Left lung (tissue), 10 donors: ENCODE results near the gene AP1S3. TPM values are rescaled to one million over a fixed set of nuclear protein-coding genes. Genes with fewer than 3 reads are reported as not detected.
"Not testable (repeated sequence)": the region's sequence is repeated elsewhere in the genome, so short reads cannot be mapped to it uniquely, and the experiment has no call there.

Experiments
- ATAC-seq: fragments of 200-7000 bp; cut with Tn5 transposase; one replicate; pipeline ENCODE4 v1.9.1; 2020; ENCODE audit warnings: moderate library complexity
- DNase-seq, 4 donors: peaks; one replicate each; pipeline ENCODE4 v3.0.0-alpha.2; 2013 to 2020
- H3K27ac ChIP-seq, 2 donors: fragments of 200-600 bp; sonication (generic) in 1 of 2; one replicate each; pipeline versions ENCODE4 v1.5.0 to v1.8.0; 2020 to 2021
- H3K27me3 ChIP-seq, 2 donors: fragments of 200-600 bp; sonication (generic) in 1 of 2; one replicate each; pipeline versions ENCODE4 v1.5.0 to v1.8.0; 2020 to 2021
- H3K36me3 ChIP-seq, 2 donors: fragments of 200-600 bp; sonication (generic) in 1 of 2; one replicate each; pipeline versions ENCODE4 v1.5.0 to v1.8.0; 2020 to 2021
- H3K4me1 ChIP-seq, 2 donors: fragments of 200-600 bp; one replicate each; pipeline ENCODE4 v1.8.0; 2021
- H3K4me3 ChIP-seq, 2 donors: fragments of 200-600 bp; sonication (generic) in 1 of 2; one replicate each; pipeline versions ENCODE4 v1.5.0 to v1.8.0; 2020 to 2021; ENCODE audit warnings: mild to moderate bottlenecking in 1 of 2
- H3K9me3 ChIP-seq, 2 donors: fragments of 200-600 bp; sonication (generic) in 1 of 2; one replicate each; pipeline versions ENCODE4 v1.5.0 to v1.8.0; 2020 to 2021
- CTCF ChIP-seq, 2 donors: fragments of 200-600 bp; sonication (generic) in 1 of 2; IDR thresholded peaks; one replicate each; pipeline versions ENCODE4 v1.5.0 to v1.8.0; 2021; ENCODE audit warnings: antibody characterized with exemption in 2 of 2
- intact Hi-C, 2 donors: fragments of 100-400 bp; cut with DNase I; formaldehyde crosslinking; loops; one replicate each; pipeline versions ENCODE4 v1.11.2 to v1.14.2; 2022
- polyA plus RNA-seq, 6 donors: library from polyadenylated mRNA; unstranded; fragments of 120-200 nt; gene quantifications; one replicate each; pipeline ENCODE4 v1.2.1, GENCODE V29; 2013; ENCODE audit not compliant: insufficient read length in 6 of 6
- total RNA-seq, 2 donors: library from RNA; stranded (reverse); fragmentation: NEBNext Ultra II Directional; extraction: Animal tissue kit (Norgen Biotek cat#: 25700); gene quantifications; one replicate each; pipeline ENCODE4 v1.2.1, GENCODE V29; 2021
- donor health status: DM: no; HTN: yes; CAD: no.
- donor health status: DM: no; HTN: no; CAD: no.

The AP1S3 gene
- total and polyA plus RNA-seq, 8 donors, result 4.3 to 23.4 (median 5.6) TPM

- DNase-seq (no peak), ATAC-seq (no peak)
- Histone ChIP-seq H3K4me3 (no peak overlapping the region), H3K36me3 (no peaks in the 10 kb centered on the region), H3K27ac (no peak overlapping the region), H3K27me3 (no peaks in the 10 kb centered on the region), H3K9me3 (no peaks in the 10 kb centered on the region), H3K4me1 (no peaks in the 10 kb centered on the region)
- no peak for TF ChIP-seq CTCF (IDR thresholded peaks at IDR 0.05)
- intact Hi-C loops, result no loop called here
Measured at GRCh38 chr2:223797037-223797436, 40.3 kb downstream of the AP1S3 start.

GRCh38 chr2:223789423-223789822 lies 48.0 kb downstream of the AP1S3 start:
- TF ChIP-seq CTCF (IDR thresholded peaks at IDR 0.05), result no peak
- H3K27me3 ChIP-seq, result no peaks in the 10 kb centered on the region
- H3K27ac ChIP-seq, result no peak overlapping the region
- no peaks in the 10 kb centered on the region for H3K36me3 ChIP-seq
- intact Hi-C loops, result no loop called here
- H3K4me3 ChIP-seq, result no peak overlapping the region
- no peak for ATAC-seq
- no peak for DNase-seq
- no peaks in the 10 kb centered on the region for H3K9me3 ChIP-seq
- H3K4me1 ChIP-seq, result no peaks in the 10 kb centered on the region

GRCh38 chr2:223788826-223789225 lies 48.6 kb downstream of the AP1S3 start:
- DNase-seq (no peak), ATAC-seq (peak; percentile 39)
- Histone ChIP-seq H3K9me3 (no peaks in the 10 kb centered on the region), H3K27ac (no peak overlapping the region), H3K4me3 (no peak overlapping the region), H3K27me3 (no peaks in the 10 kb centered on the region), H3K36me3 (no peaks in the 10 kb centered on the region), H3K4me1 (no peaks in the 10 kb centered on the region)
- intact Hi-C loops, result no loop called here
- TF ChIP-seq CTCF (IDR thresholded peaks at IDR 0.05), result no peak

- H3K36me3 ChIP-seq, H3K4me1 ChIP-seq, H3K4me3 ChIP-seq, H3K9me3 ChIP-seq, intact Hi-C loops, ATAC-seq, H3K27me3 ChIP-seq, H3K27ac ChIP-seq: not testable (repeated sequence)
- peak in 1 of 4 donors; percentile 34 for DNase-seq
Measured at GRCh38 chr2:223788106-223788505, 49.3 kb downstream of the AP1S3 start.

- no peak for ATAC-seq
- Histone ChIP-seq H3K4me1 (no peaks in the 10 kb centered on the region), H3K36me3 (no peaks in the 10 kb centered on the region), H3K27me3 (no peaks in the 10 kb centered on the region), H3K4me3 (no peak overlapping the region), H3K27ac (no peak overlapping the region), H3K9me3 (no peaks in the 10 kb centered on the region)
- intact Hi-C loops, result no loop called here
- TF ChIP-seq CTCF (IDR thresholded peaks at IDR 0.05), result no peak
- no peak for DNase-seq
Measured at GRCh38 chr2:223787358-223787757, 50.0 kb downstream of the AP1S3 start.

GRCh38 chr2:223786943-223787342 lies 50.4 kb downstream of the AP1S3 start:
- Histone ChIP-seq H3K9me3 (no peaks in the 10 kb centered on the region), H3K4me3 (no peak overlapping the region), H3K27me3 (no peaks in the 10 kb centered on the region), H3K4me1 (no peaks in the 10 kb centered on the region), H3K27ac (no peak overlapping the region), H3K36me3 (no peaks in the 10 kb centered on the region)
- ATAC-seq, result no peak
- intact Hi-C loops, result no loop called here
- TF ChIP-seq CTCF (IDR thresholded peaks at IDR 0.05), result no peak
- DNase-seq, result no peak
